WTC11 (cell line): ENCODE measurements around the gene LRRC49. TPM values are rescaled to one million over a fixed set of nuclear protein-coding genes. Genes with fewer than 3 reads are reported as not detected.

Experiments
- ATAC-seq: fragments of 200-7000 bp; cut with Tn5 transposase; 2 replicates; pipeline ENCODE4 v1.10.0; 2021; ENCODE audit warnings: mild to moderate bottlenecking, moderate library complexity
- CTCF ChIA-PET: fragments of 300-600 bp; sonication (Branson Sonifier 250); formaldehyde crosslinking; loops from one replicate; lab custom pipeline; 2021; ENCODE audit warnings: antibody characterized with exemption; lab: Charles Lee
- POLR2A ChIA-PET: fragments of 350-600 bp; sonication (Branson Sonifier 250); formaldehyde crosslinking; loops from one replicate; lab custom pipeline; 2021; ENCODE audit warnings: antibody characterized with exemption; lab: Charles Lee
- DNase-seq: peaks from one replicate; pipeline ENCODE4 v3.0.0; 2021; ENCODE audit warnings: low spot score
- H3K27ac Mint-ChIP-seq: 2 replicates; pipeline ENCODE4 v1.8.0; 2021; ENCODE audit warnings: mixed read lengths
- H3K27me3 Mint-ChIP-seq: 2 replicates; pipeline ENCODE4 v1.8.0; 2021; ENCODE audit warnings: low read depth, mild to moderate bottlenecking, moderate library complexity, mixed read lengths
- H3K36me3 Mint-ChIP-seq: 2 replicates; pipeline ENCODE4 v1.8.0; 2021; ENCODE audit warnings: mixed read lengths
- H3K4me1 Mint-ChIP-seq: 2 replicates; pipeline ENCODE4 v1.8.0; 2022; ENCODE audit warnings: mixed read lengths
- H3K4me3 Mint-ChIP-seq: 2 replicates; pipeline ENCODE4 v1.8.0; 2021; ENCODE audit warnings: mild to moderate bottlenecking, moderate library complexity, mixed read lengths
- H3K9me3 Mint-ChIP-seq: 2 replicates; pipeline ENCODE4 v1.8.0; 2021; ENCODE audit warnings: mixed read lengths
- ARID4B ChIP-seq: sonication (generic); formaldehyde crosslinking; IDR thresholded peaks from 2 replicates; pipeline ENCODE4 v1.8.0; 2023; ENCODE audit warnings: missing genetic modification reagents, mild to moderate bottlenecking, borderline replicate concordance
- ATF3 ChIP-seq: sonication (generic); formaldehyde crosslinking; conservative IDR thresholded peaks from 2 replicates; pipeline ENCODE4 v1.8.1; 2022; ENCODE audit warnings: mild to moderate bottlenecking, missing genetic modification reagents
- GABPB1 ChIP-seq: sonication (generic); formaldehyde crosslinking; IDR thresholded peaks from 2 replicates; pipeline ENCODE4 v1.8.1; 2023; ENCODE audit warnings: mild to moderate bottlenecking, missing genetic modification reagents
- GTF2I ChIP-seq: fragments of 250-450 bp; sonication (Bioruptor Pico); conservative IDR thresholded peaks from 2 replicates; pipeline ENCODE4 v1.4.0; 2021; ENCODE audit warnings: mild to moderate bottlenecking
- HMGA2 ChIP-seq: fragments of 250-450 bp; sonication (Bioruptor Pico); IDR thresholded peaks from 2 replicates; pipeline ENCODE4 v1.4.0; 2021; ENCODE audit warnings: mild to moderate bottlenecking, moderate library complexity
- HMGXB4 ChIP-seq: sonication (generic); formaldehyde crosslinking; IDR thresholded peaks from 2 replicates; pipeline ENCODE4 v1.8.1; 2023; ENCODE audit warnings: mild to moderate bottlenecking, moderate library complexity, missing genetic modification reagents
- KAT7 ChIP-seq: sonication (generic); formaldehyde crosslinking; IDR thresholded peaks from 2 replicates; pipeline ENCODE4 v1.8.1; 2023; ENCODE audit warnings: missing genetic modification reagents, mild to moderate bottlenecking, borderline replicate concordance
- MAX ChIP-seq: sonication (generic); formaldehyde crosslinking; IDR thresholded peaks from 2 replicates; pipeline ENCODE4 v1.8.0; 2022; ENCODE audit warnings: mild to moderate bottlenecking, missing genetic modification reagents
- MYBL2 ChIP-seq: sonication (generic); formaldehyde crosslinking; IDR thresholded peaks from 2 replicates; pipeline ENCODE4 v1.8.1; 2023; ENCODE audit warnings: mild to moderate bottlenecking, moderate library complexity, missing genetic modification reagents
- NFATC4 ChIP-seq: fragments of 250-450 bp; sonication (Bioruptor Pico); IDR thresholded peaks from 2 replicates; pipeline ENCODE4 v1.9.0; 2021; ENCODE audit warnings: mild to moderate bottlenecking
- NFE2L1 ChIP-seq: sonication (generic); formaldehyde crosslinking; IDR thresholded peaks from 2 replicates; pipeline ENCODE4 v1.8.1; 2023; ENCODE audit warnings: missing genetic modification reagents
- NR2C2 ChIP-seq: sonication (generic); formaldehyde crosslinking; IDR thresholded peaks from 2 replicates; pipeline ENCODE4 v1.8.0; 2022; ENCODE audit warnings: mild to moderate bottlenecking, missing genetic modification reagents
- SMAD4 ChIP-seq: sonication (generic); formaldehyde crosslinking; IDR thresholded peaks from 2 replicates; pipeline ENCODE4 v1.8.0; 2022; ENCODE audit warnings: mild to moderate bottlenecking, missing genetic modification reagents
- STAT6 ChIP-seq: sonication (generic); formaldehyde crosslinking; conservative IDR thresholded peaks from 2 replicates; pipeline ENCODE4 v1.8.1; 2023; ENCODE audit warnings: mild to moderate bottlenecking, low read depth, missing genetic modification reagents, moderate library complexity
- TEAD1 ChIP-seq: sonication (generic); formaldehyde crosslinking; IDR thresholded peaks from 2 replicates; pipeline ENCODE4 v1.8.0; 2022; ENCODE audit warnings: mild to moderate bottlenecking, missing genetic modification reagents
- ZNF232 ChIP-seq: sonication (generic); formaldehyde crosslinking; IDR thresholded peaks from 2 replicates; pipeline ENCODE4 v1.8.0; 2022; ENCODE audit warnings: mild to moderate bottlenecking, missing genetic modification reagents
- ZNF263 ChIP-seq: sonication (generic); formaldehyde crosslinking; IDR thresholded peaks from 2 replicates; pipeline ENCODE4 v1.8.1; 2022; ENCODE audit warnings: low read depth, mild to moderate bottlenecking, moderate library complexity, missing genetic modification reagents
- total RNA-seq: library from RNA; stranded (reverse); gene quantifications from 3 replicates; pipeline ENCODE4 v1.2.3, GENCODE V29; 2021

Gene LRRC49
- total RNA-seq, 1 experiment from 2014 or later, result 6.9 TPM

- peaks cover 29% of the 10 kb centered on the region for H3K27me3 Mint-ChIP-seq
- ChIA-PET POLR2A (no interaction called here), CTCF (interaction anchor here (1.3 kb wide), 1 partner anchor 18 kb away, joined by 4 read pairs; no protein-coding TSS in a partner anchor)
- ATAC-seq (no peak), DNase-seq (no peak)
- no peak overlapping the region for H3K27ac Mint-ChIP-seq
- H3K4me3 Mint-ChIP-seq, result no peak overlapping the region
- TF ChIP-seq MAX (CRISPR knock-in tag) (no peak), HMGXB4 (no peak), KAT7 (CRISPR knock-in tag) (no peak), ARID4B (CRISPR knock-in tag) (no peak), ZNF232 (no peak), GTF2I (CRISPR knock-in tag) (no peak), NR2C2 (CRISPR knock-in tag) (no peak), ATF3 (CRISPR knock-in tag) (no peak), MYBL2 (CRISPR knock-in tag) (no peak), NFATC4 (no peak)
- 0 out of 2 replicates have a peak, but pooled peaks cover 5% of the 10 kb centered on the region for H3K9me3 Mint-ChIP-seq
- 0 out of 2 replicates have a peak, but pooled peaks cover 3% of the 10 kb centered on the region for H3K36me3 Mint-ChIP-seq
- H3K4me1 Mint-ChIP-seq, result peaks cover 8% of the 10 kb centered on the region
Observed at GRCh38 chr15:70856177-70856883, 36.3 kb upstream of the LRRC49 start.

GRCh38 chr15:70856884-70857561, 35.6 kb upstream of the LRRC49 start:
- H3K9me3 Mint-ChIP-seq, result 0 out of 2 replicates have a peak, but pooled peaks cover 5% of the 10 kb centered on the region

More at GRCh38 chr15:70856884-70857561, 35.6 kb upstream of the LRRC49 start:
- ATAC-seq, result no peak
- DNase-seq, result no peak
- ChIA-PET CTCF (interaction anchor here (1.3 kb wide), 1 partner anchor 18 kb away, joined by 4 read pairs; no protein-coding TSS in a partner anchor), POLR2A (no interaction called here)
- H3K27me3 Mint-ChIP-seq, result peaks cover 29% of the 10 kb centered on the region
- H3K27ac Mint-ChIP-seq, result no peak overlapping the region
- no peaks in the 10 kb centered on the region for H3K36me3 Mint-ChIP-seq
- H3K4me3 Mint-ChIP-seq, result no peak overlapping the region
- TF ChIP-seq HMGA2 (CRISPR knock-in tag), result no peak
- TF ChIP-seq TEAD1, result no peak
- no peak for TF ChIP-seq SMAD4 (CRISPR knock-in tag)
- TF ChIP-seq STAT6 (CRISPR knock-in tag), result no peak
- peak; percentile 91 for TF ChIP-seq GABPB1
- no peak for TF ChIP-seq ZNF263 (CRISPR knock-in tag)
- TF ChIP-seq NFE2L1 (CRISPR knock-in tag), result no peak
- TF ChIP-seq, all 79 proteins: peak for 1
- peaks cover 8% of the 10 kb centered on the region for H3K4me1 Mint-ChIP-seq
